IPS DF 4.7 (cell line): ENCODE data around the gene MANEA.

ENCODE experiments used
- DNase-seq: peaks from one replicate; pipeline ENCODE4 v3.0.0-alpha.2; 2013; ENCODE audit warnings: low spot score; ENCODE audit errors: extremely low read depth

The MANEA gene

GRCh38 chr6:95587989-95588388, 10.7 kb downstream of the MANEA start:
- no peak for DNase-seq

- no peak for DNase-seq
These were observed 11.7 kb downstream of the MANEA start for GRCh38 chr6:95589067-95589466.

- DNase-seq = no peak
These were observed 12.7 kb downstream of the MANEA start for GRCh38 chr6:95589826-95590570.

GRCh38 chr6:95593025-95593424, 15.7 kb downstream of the MANEA start:
- no peak for DNase-seq

GRCh38 chr6:95596021-95596420, 18.7 kb downstream of the MANEA start:
- DNase-seq = no peak

GRCh38 chr6:95599706-95600105, 22.4 kb downstream of the MANEA start:
- no peak for DNase-seq

- no peak for DNase-seq
These were observed 23.8 kb downstream of the MANEA start for GRCh38 chr6:95601133-95601532.

GRCh38 chr6:95614094-95614493, 36.8 kb downstream of the MANEA start:
- no peak for DNase-seq

- DNase-seq = no peak
These were observed 52.2 kb downstream of the MANEA start for GRCh38 chr6:95629551-95629950.

- no peak for DNase-seq
These were observed 59.5 kb downstream of the MANEA start for GRCh38 chr6:95636552-95637431.

- no peak for DNase-seq
These were observed 71.3 kb downstream of the MANEA start for GRCh38 chr6:95648636-95649035.

- DNase-seq = no peak
These were observed 72.1 kb downstream of the MANEA start for GRCh38 chr6:95649451-95649850.

GRCh38 chr6:95654176-95654575, 76.8 kb downstream of the MANEA start:
- DNase-seq = no peak

GRCh38 chr6:95658886-95659285, 81.6 kb downstream of the MANEA start:
- DNase-seq = no peak
